ENCODE data around the gene SCNN1G.

DNA sequence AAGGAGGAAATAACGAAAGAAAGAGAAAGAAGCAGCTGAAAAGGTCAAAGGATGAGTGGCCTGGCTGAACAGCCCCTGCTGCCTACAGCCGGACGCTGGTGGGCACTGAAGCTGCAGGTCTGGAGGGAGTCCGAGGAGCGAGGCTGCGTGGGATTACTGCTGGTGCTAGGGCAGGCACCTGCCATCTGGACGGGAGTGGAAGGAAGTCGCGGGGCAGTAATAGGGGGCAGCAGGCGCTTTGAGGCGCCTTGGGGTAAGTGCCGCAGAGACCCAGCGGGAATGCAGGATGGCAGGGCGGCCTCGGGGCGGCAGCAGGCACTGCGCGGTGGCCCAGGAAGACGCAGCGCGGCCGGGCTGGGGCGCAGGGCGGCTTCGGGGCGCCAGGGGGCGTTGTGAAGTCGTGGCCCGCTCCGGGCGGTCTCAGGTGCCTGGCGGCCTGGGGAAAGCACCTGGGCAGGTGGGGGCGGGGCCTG is 303 bp upstream of the SCNN1G start:
- TF ChIP-seq, protein P1, sequence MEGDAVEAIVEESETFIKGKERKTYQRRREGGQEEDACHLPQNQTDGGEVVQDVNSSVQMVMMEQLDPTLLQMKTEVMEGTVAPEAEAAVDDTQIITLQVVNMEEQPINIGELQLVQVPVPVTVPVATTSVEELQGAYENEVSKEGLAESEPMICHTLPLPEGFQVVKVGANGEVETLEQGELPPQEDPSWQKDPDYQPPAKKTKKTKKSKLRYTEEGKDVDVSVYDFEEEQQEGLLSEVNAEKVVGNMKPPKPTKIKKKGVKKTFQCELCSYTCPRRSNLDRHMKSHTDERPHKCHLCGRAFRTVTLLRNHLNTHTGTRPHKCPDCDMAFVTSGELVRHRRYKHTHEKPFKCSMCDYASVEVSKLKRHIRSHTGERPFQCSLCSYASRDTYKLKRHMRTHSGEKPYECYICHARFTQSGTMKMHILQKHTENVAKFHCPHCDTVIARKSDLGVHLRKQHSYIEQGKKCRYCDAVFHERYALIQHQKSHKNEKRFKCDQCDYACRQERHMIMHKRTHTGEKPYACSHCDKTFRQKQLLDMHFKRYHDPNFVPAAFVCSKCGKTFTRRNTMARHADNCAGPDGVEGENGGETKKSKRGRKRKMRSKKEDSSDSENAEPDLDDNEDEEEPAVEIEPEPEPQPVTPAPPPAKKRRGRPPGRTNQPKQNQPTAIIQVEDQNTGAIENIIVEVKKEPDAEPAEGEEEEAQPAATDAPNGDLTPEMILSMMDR (IDR thresholded peaks at IDR 0.05) = peak in 2 of 3 experiments; percentile 95 to 96
- TF ChIP-seq POLR2AphosphoS5 (IDR thresholded peaks at IDR 0.05) (peak in 1 of 2 donors; percentile 19), EP300 (IDR thresholded peaks at IDR 0.05) (no peak), POLR2A (IDR thresholded peaks at IDR 0.05; ENCODE audit: low read depth) (no peak)

Data from esophagus muscularis mucosa (tissue), 4 donors.